HL-60 (cell line): Measurements from ENCODE around the gene DENND4A.

Experiments used
- DNase-seq, 2 experiments: peaks; one replicate each; pipeline ENCODE4 v3.0.0-alpha.2; 2010 to 2020; ENCODE audit warnings: low read depth in 1 of 2, low spot score in 1 of 2
- H3K27ac ChIP-seq: fragments of 250-450 bp; sonication (Bioruptor Pico); replicated peaks from 2 replicates; pipeline ENCODE4 v1.5.1; 2020; ENCODE audit warnings: mild to moderate bottlenecking, moderate library complexity
- H3K27me3 ChIP-seq: fragments of 250-450 bp; sonication (Bioruptor Pico); 2 replicates; pipeline ENCODE4 v1.5.1; 2021; ENCODE audit warnings: mild to moderate bottlenecking, moderate library complexity; ENCODE audit not compliant: insufficient read depth, poor library complexity, severe bottlenecking
- H3K4me3 ChIP-seq: replicated peaks from 2 replicates; pipeline ENCODE4 v1.5.1; 2011; ENCODE audit warnings: mild to moderate bottlenecking, control low read depth, low read length; ENCODE audit not compliant: insufficient read depth
- GABPA ChIP-seq: IDR thresholded peaks from 2 replicates; pipeline ENCODE4 v1.6.1; 2012; ENCODE audit warnings: low read depth
- POLR2AphosphoS5 ChIP-seq: IDR thresholded peaks from 2 replicates; pipeline ENCODE4 v1.6.1; 2012; ENCODE audit warnings: low read depth
- SPI1 ChIP-seq: IDR thresholded peaks from 2 replicates; pipeline ENCODE4 v1.6.1; 2012; ENCODE audit warnings: low read depth, mild to moderate bottlenecking, borderline replicate concordance
- TF ChIP-seq, protein P1 (sequence below): IDR thresholded peaks from 2 replicates; pipeline ENCODE4 v1.6.1; 2012; ENCODE audit warnings: low read depth; ENCODE audit not compliant: insufficient replicate concordance
- TF ChIP-seq, protein P2 (sequence below): IDR thresholded peaks from one replicate; pipeline ENCODE4 v1.5.1; 2011; ENCODE audit warnings: low read length, control low read depth, inconsistent platforms; ENCODE audit not compliant: insufficient read depth

The DENND4A gene

DNA sequence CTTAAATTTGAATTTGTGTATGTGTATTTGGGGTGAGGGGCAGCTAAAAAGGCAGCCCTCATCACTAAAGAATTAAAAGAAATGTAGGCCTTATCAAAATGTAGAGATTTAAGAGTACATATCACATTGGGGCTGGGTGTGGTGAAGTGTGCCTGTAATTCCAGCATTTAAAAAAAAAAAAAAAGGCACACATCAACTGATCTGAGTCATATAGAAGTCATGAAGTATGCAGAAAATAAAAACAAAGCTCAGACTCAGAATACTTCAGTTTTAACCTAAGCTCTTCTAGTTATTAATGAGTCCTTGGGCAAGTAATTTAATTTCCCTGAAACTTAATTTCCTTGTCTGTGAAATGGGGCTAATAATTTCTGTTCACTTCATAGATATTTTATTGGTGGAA is 138.8 kb downstream of the DENND4A start:
- no peak overlapping the region for H3K4me3 ChIP-seq
- no peaks in the 10 kb centered on the region for H3K27me3 ChIP-seq
- TF ChIP-seq, protein P1, sequence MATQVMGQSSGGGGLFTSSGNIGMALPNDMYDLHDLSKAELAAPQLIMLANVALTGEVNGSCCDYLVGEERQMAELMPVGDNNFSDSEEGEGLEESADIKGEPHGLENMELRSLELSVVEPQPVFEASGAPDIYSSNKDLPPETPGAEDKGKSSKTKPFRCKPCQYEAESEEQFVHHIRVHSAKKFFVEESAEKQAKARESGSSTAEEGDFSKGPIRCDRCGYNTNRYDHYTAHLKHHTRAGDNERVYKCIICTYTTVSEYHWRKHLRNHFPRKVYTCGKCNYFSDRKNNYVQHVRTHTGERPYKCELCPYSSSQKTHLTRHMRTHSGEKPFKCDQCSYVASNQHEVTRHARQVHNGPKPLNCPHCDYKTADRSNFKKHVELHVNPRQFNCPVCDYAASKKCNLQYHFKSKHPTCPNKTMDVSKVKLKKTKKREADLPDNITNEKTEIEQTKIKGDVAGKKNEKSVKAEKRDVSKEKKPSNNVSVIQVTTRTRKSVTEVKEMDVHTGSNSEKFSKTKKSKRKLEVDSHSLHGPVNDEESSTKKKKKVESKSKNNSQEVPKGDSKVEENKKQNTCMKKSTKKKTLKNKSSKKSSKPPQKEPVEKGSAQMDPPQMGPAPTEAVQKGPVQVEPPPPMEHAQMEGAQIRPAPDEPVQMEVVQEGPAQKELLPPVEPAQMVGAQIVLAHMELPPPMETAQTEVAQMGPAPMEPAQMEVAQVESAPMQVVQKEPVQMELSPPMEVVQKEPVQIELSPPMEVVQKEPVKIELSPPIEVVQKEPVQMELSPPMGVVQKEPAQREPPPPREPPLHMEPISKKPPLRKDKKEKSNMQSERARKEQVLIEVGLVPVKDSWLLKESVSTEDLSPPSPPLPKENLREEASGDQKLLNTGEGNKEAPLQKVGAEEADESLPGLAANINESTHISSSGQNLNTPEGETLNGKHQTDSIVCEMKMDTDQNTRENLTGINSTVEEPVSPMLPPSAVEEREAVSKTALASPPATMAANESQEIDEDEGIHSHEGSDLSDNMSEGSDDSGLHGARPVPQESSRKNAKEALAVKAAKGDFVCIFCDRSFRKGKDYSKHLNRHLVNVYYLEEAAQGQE, result no peak
- no peak for TF ChIP-seq GABPA
- TF ChIP-seq, protein P2, sequence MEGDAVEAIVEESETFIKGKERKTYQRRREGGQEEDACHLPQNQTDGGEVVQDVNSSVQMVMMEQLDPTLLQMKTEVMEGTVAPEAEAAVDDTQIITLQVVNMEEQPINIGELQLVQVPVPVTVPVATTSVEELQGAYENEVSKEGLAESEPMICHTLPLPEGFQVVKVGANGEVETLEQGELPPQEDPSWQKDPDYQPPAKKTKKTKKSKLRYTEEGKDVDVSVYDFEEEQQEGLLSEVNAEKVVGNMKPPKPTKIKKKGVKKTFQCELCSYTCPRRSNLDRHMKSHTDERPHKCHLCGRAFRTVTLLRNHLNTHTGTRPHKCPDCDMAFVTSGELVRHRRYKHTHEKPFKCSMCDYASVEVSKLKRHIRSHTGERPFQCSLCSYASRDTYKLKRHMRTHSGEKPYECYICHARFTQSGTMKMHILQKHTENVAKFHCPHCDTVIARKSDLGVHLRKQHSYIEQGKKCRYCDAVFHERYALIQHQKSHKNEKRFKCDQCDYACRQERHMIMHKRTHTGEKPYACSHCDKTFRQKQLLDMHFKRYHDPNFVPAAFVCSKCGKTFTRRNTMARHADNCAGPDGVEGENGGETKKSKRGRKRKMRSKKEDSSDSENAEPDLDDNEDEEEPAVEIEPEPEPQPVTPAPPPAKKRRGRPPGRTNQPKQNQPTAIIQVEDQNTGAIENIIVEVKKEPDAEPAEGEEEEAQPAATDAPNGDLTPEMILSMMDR, result no peak
- TF ChIP-seq POLR2AphosphoS5, result no peak
- TF ChIP-seq SPI1, result no peak
- H3K27ac ChIP-seq, result no peak overlapping the region
- DNase-seq, result no peak

DNA sequence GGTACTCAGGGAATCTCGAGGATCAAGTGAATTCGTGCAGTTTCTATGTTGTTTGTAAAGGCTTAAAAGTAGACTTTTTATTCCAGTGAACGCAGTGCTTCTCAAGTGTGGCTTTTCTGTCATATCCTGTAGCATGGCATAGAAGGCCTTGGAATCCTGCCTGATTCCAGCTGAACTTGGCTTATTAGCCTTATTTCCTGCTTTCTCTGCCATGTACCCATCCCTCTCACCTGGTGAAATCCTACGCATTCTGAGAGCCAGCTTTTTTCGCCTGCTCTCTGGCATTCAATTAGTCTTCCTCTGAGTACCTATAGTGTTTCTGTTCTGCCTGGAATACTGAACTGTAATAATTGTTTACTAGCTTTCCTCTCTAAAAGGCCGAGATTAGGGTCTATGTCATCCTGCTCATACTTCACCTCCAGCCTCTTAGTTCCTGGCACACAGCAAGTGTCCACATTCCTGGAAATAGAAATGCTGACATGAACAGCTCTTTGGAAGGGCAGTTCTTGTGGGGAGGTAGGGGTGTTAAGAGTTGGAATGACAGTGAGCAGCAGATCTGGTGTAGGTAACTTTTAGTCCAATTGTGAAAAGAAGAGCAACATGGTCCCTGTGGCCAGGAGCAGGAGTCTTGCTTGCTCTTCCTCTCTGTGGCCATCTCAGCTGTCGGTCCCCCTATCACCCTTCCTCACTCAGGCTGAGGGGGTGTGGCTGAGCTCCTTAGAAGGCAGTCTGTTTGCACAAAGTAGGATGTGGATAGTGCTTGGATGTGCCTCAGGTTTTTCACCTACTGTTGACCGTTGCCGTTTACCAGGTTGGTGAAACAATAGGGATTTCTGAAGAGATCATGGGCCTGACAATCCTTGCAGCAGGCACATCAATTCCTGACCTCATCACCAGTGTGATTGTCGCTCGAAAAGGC is 140.0 kb downstream of the DENND4A start:
- TF ChIP-seq POLR2AphosphoS5, result 0 out of 2 replicates have a peak, but pooled peaks have one; percentile 7
- TF ChIP-seq GABPA, result no peak
- TF ChIP-seq, protein P1, result no peak
- no peak overlapping the region for H3K4me3 ChIP-seq
- no peaks in the 10 kb centered on the region for H3K27me3 ChIP-seq
- no peak for DNase-seq
- no peak overlapping the region for H3K27ac ChIP-seq

DNA sequence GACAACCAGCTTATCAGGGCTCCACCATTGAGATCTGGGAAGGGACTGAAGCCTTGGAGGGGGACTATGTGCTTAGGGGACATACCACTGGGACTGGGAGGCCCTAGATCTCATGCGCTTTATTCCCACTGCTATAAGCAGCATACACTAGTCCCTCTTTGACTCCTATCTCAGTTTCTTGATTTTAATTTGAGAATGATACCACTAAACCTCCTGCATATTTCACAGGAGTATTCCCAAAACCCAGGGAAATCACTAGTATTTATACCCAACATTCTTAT is 141.1 kb downstream of the DENND4A start:
- Histone ChIP-seq H3K4me3 (no peak overlapping the region), H3K27me3 (no peaks in the 10 kb centered on the region), H3K27ac (no peak overlapping the region)
- DNase-seq, result no peak
- TF ChIP-seq, protein P1, result no peak
- TF ChIP-seq, protein P2, result no peak
- no peak; the same call in 1 of the 2 replicates for TF ChIP-seq POLR2AphosphoS5
- no peak for TF ChIP-seq GABPA
- TF ChIP-seq SPI1, result no peak
